NCI-H226 (cell line): ENCODE data around the gene TRMT13.
"Not testable (repeated sequence)": the region's sequence is repeated elsewhere in the genome, so short reads cannot be mapped to it uniquely, and the experiment has no call there.

Source experiments
- DNase-seq: peaks from one replicate; pipeline ENCODE4 v3.0.0-alpha.2; 2015

Gene TRMT13

DNA sequence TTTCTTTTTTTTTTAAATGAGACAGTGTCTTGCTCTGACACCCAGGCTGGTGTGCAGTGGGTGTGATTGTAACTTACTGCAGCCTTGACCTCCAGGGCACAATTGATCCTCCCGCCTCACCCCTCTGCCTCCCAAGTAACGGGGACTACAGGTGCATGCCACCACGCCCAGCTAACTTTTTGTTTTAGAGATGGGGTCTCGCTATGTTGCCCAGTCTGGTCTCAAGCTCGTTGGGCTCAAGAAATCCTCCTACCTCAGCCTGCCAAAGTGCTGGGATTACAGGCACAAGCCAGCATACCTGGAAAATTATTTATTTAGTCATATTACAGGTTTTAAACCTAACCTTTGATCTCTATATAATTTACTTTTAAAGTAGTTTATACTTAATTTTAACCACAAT lies 31.7 kb downstream of the TRMT13 start:
- DNase-seq = no peak

DNA sequence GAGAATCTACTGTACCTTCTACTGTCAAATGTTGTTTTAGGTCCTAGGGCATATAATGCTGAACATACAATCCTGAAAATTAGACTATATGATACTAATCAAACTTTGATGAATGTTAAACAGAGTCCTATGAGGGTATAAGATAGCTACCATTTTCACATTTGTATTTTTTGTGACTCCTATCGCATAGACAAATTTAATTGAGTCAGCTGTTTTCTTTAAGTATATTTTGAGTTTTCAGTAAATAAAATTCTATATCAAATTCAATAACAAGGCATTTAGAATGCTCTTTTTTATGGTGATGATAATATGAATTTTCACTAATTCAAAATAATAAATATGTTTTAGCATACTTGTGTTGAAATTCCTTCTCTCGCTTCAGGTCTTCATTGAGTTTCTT lies 35.1 kb downstream of the TRMT13 start:
- no peak for DNase-seq

DNA sequence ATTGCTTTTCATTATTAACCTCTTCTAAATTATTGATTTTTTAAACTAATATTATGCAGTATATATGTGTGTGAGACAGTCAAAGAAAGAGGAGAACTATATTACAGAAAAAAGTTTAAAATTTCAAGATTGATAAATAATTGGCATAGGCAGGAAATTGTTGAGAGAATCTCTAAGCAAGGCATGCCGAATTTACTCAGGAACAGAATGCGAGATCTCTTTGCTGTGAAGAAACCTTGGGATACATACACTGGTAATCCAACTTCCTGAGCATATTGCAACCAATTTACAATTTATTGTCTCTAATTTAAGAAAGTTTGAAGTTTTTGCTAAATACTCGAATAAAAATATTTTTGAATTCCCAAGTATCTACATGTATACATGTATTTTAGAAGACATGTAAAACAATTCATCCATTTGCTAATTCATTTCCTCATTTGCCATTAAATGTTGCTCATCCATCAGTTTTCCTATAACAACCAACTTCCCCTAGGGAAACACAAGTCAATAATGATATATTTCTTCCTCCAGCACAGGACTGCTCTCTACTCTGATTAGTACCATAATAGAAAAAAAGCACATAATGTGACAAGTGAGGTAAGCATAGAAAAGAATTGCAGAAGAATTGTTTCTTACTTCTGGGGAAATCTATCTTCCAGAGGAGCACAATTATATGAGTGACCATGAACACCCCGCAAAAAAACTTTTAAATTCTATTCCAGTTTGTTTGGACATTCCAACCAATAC lies 44.5 kb downstream of the TRMT13 start:
- no peak for DNase-seq

DNA sequence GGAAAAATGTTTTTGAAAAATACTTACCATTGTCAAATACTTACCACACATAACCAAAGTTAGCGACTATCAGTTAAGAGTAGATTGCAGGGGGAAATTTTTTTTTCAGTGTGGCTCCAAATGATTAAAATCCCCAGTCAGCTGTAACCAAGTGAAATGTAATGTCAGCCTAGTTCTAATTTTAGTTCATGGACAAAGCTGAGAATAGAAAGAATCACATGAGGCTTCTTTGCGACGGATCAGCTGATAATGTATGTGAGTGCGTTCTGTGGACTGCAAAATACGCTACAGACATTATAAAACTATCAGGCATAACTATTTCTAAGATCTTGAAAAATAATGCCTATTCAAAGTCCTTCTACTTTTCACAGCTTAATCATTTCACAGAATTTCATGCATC lies 45.1 kb downstream of the TRMT13 start, which contains the start of gene LRRC39:
Gene LRRC39, minus strand, starts transcription at position 166 of the 400 bp plus-strand sequence. CDS start 9,740 bp downstream, outside the sequence.
- DNase-seq = no peak

DNA sequence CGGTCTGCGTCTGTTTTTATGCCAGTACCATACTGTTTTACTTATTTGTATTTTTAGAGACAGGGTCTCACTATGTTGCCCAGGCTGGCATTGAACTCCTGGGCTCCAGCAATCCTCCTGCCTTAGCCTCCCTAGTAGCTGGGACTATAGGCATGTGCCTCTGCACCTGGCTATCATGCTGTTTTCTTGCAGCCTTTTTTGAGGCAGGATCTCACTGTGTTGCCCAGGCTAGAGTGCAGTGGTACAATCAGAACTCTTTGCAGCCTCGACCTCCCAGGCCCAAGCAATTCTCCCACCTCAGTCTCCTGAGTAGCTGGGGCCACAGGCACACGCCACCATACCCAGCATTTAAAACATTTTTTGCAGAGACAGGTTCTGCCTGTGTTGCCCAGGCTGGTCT lies 50.4 kb downstream of the TRMT13 start:
- DNase-seq = no peak

DNA sequence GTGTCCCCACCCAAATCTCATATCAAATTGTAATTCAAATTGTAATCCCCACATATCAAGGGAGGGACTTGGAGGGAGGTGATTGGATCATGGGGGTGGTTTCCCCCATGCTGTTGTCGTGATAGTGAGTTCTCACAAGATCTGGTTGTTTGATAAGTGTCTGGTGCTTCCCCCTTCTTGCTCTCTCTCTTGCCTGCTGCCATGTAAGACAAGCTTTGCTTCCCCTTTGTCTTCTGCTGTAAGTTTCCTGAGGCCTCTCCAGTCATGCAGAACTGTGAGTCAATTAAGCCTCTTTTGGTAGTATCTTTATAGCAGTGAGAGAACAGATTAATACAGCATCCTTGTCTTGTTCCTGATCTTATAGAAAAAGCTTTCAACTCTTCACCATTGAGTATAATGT lies 51.6 kb downstream of the TRMT13 start:
- no peak for DNase-seq

DNA sequence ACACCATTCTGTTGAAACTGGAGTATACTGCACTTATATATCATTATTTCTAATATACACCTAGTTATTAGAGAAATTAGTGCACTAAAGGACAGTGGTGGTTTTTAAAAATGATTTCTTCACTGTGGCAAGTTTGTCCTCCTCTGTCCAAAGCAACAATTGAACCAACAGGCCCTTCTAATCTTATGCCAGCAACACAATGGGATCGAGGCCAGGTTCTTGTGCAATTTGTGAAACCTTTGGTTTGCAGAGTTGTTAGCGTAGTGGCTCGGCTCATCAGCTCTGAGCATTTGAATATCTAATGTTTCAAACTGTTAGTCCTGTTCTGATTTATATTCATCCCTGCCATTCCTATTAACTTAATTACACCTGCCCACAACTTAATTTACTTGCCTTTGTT lies 54.9 kb downstream of the TRMT13 start:
- no peak for DNase-seq

DNA sequence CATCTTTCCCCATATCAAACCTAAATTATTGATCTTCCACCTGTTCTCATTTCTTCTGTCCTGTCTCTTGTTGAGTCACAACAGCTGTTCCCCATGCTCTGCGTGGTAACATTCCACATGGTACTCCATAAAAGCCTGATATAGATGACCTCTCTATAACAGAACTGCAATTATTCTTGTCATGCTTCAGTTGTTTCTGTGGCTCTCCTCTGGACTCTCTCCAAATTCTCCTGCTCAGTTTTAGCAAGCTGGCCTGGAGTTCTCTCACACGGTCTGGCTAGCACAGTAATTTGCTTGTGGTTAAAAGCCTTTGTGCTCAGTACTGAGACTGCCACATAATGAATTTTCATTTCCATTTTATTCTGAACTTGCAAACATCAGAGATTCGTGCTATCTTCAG lies 55.7 kb downstream of the TRMT13 start:
- no peak for DNase-seq

DNA sequence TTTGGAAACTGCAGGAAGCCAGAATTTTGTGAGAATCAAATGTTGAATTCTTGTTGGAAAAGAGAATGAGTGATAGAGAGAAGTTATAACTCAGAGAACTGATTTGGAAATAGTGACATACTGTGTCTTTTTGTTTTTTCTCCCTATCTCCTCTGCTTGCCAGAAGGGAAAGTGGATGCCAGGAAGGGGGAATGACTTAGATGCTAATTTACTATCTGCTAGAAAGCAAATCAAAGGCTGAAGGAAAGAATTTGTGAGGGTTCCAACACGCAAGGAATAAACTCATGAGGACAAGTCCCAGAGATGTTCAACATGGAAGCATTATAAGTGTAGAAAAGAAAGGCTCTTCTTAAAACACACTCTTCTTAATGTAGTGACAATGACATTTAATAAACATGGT lies 65.6 kb downstream of the TRMT13 start:
- no peak for DNase-seq

DNA sequence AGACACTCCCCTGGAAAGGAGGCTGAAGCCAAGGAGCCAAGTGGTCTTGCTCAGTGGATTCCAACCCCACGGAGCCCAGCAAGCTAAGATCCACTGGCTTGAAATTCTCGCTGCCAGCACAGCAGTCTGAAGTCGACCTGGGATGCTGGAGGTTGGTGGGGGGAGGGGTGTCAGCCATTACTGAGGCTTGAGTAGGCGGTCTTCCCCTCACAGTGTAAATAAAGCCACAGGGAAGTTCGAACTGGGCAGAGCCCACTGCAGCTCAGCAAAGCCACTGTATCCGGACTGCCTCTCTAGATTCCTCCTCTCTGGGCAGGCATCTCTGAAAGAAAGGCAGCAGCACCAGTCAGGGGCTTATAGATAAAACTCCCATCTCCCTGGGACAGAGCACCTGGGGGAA lies 67.1 kb downstream of the TRMT13 start:
- not testable (repeated sequence) for DNase-seq
